ENCODE data around the gene STUB1. TPM values are rescaled to one million over a fixed set of nuclear protein-coding genes. Genes with fewer than 3 reads are reported as not detected.
"Not testable (repeated sequence)": the region's sequence is repeated elsewhere in the genome, so short reads cannot be mapped to it uniquely, and the experiment has no call there.

STUB1 gene
- total and polyA plus RNA-seq, 4 donors, result 32.4 to 74.4 (median 50.2) TPM

DNA sequence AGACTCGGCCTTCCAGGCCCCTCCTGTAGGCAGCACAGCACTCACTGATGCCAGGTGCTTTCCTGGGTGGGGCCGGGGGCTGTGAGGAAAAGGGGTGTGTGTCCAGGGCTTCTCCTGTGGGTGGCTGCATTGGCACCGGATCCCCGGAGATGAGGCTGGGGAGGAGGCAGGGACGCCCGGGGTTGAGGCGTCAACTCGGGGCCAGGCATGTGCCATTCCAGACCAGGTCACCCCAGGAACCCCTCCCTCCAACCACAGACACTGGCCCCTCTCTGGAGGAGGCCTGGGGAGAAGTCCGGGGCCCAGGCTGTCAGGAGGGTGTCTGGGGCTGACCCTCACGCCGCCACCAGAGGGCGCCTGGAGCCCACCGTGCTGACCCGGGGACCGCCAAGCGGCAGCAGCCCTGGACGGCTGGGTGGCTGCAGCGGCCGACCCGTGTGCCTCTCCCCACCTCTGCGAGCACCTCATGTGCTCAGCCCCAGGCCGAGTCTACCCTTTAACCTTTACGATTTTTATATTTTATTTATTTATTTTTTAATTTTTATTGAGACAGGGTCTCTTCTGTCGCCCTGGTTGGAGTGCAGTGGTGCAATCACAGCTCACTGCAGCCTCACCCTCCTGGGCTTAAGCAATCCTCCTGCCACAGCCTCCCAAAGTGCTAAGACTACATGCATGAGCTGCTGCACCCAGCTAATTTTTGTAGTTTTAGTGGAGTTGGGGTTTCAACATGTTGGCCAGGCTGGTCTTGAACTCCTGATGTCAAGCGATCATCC is 31.5 kb downstream of the STUB1 start:
- Histone ChIP-seq H3K27me3 (ENCODE audit: control insufficient read depth in 4 of 4, insufficient read depth in 4 of 4, low read length in 3 of 4) (peaks cover 3 to 15% (median 4%) of the 10 kb centered on the region in 4 donors), H3K9ac (ENCODE audit: low read depth in 1 of 2, low read length in 2 of 2) (no peak overlapping the region), H3K36me3 (ENCODE audit: control insufficient read depth in 4 of 4, insufficient read depth in 3 of 4, low read depth in 1 of 4, low read length in 3 of 4) (peaks cover 0 to 1% (median 0%) of the 10 kb centered on the region in 4 donors), H3K4me3 (ENCODE audit: low read depth in 1 of 3, low read length in 3 of 3) (no peak overlapping the region), H3K4me1 (ENCODE audit: control insufficient read depth in 4 of 4, insufficient read depth in 4 of 4, low read length in 3 of 4) (peaks cover 15 to 25% (median 18%) of the 10 kb centered on the region in 4 donors), H3K9me3 (ENCODE audit: control insufficient read depth in 4 of 4, low read length in 3 of 4) (no peaks in the 10 kb centered on the region), H3K27ac (ENCODE audit: low read depth in 1 of 2, low read length in 2 of 2) (no peak overlapping the region)
- TF ChIP-seq, protein P1, sequence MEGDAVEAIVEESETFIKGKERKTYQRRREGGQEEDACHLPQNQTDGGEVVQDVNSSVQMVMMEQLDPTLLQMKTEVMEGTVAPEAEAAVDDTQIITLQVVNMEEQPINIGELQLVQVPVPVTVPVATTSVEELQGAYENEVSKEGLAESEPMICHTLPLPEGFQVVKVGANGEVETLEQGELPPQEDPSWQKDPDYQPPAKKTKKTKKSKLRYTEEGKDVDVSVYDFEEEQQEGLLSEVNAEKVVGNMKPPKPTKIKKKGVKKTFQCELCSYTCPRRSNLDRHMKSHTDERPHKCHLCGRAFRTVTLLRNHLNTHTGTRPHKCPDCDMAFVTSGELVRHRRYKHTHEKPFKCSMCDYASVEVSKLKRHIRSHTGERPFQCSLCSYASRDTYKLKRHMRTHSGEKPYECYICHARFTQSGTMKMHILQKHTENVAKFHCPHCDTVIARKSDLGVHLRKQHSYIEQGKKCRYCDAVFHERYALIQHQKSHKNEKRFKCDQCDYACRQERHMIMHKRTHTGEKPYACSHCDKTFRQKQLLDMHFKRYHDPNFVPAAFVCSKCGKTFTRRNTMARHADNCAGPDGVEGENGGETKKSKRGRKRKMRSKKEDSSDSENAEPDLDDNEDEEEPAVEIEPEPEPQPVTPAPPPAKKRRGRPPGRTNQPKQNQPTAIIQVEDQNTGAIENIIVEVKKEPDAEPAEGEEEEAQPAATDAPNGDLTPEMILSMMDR (IDR thresholded peaks at IDR 0.05; ENCODE audit: low read depth, low read length, missing input control), result peak; percentile 88
- TF ChIP-seq HNF4A (conservative IDR thresholded peaks at IDR 0.05) (no peak), RAD21 (IDR thresholded peaks at IDR 0.05) (peak; percentile 82 to 91)
- DNase-seq (ENCODE audit: low spot score), result peak; percentile 87
- WGBS, result 12% methylated on average over 25 of the region's 25 CpGs

DNA sequence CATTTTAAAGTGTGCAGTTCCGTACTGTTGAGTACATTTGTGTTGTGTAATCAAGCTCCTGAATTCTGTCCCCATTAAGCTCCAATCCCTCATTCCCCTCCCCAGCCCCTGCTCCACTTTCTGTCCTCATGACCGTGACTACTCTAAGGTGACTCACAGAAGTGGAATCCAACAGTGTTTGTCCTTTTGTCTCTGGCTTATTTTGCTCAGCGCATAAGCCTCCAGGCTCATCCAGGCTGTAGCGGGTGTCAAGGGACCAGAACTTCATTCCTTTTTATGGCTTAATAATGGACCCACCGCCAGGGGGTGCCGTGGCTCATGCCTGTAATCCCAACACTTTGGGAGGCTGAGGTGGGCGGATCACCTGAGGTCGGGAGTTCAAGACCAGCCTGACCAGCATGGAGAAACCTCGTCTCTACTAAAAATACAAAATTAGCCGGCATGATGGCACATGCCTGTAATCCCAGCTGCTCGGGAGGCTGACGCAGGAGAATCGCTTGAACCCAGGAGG is 32.6 kb downstream of the STUB1 start:
- not testable (repeated sequence) for H3K4me3 ChIP-seq (ENCODE audit: low read depth in 1 of 3, low read length in 3 of 3); H3K36me3 ChIP-seq (ENCODE audit: control insufficient read depth in 4 of 4, insufficient read depth in 3 of 4, low read depth in 1 of 4, low read length in 3 of 4); DNase-seq (ENCODE audit: low spot score); H3K27ac ChIP-seq (ENCODE audit: low read depth in 1 of 2, low read length in 2 of 2); H3K9me3 ChIP-seq (ENCODE audit: control insufficient read depth in 4 of 4, low read length in 3 of 4); H3K9ac ChIP-seq (ENCODE audit: low read depth in 1 of 2, low read length in 2 of 2)
- H3K27me3 ChIP-seq (ENCODE audit: control insufficient read depth in 4 of 4, insufficient read depth in 4 of 4, low read length in 3 of 4), result peaks cover 0 to 10% (median 3%) of the 10 kb centered on the region in 4 donors
- H3K4me1 ChIP-seq (ENCODE audit: control insufficient read depth in 4 of 4, insufficient read depth in 4 of 4, low read length in 3 of 4), result peaks cover 17 to 29% (median 22%) of the 10 kb centered on the region in 4 donors
- WGBS, result 52% methylated on average over 13 of the region's 13 CpGs
- TF ChIP-seq, protein P1 (IDR thresholded peaks at IDR 0.05; ENCODE audit: low read depth, low read length, missing input control), result peak; percentile 11
- TF ChIP-seq RAD21 (IDR thresholded peaks at IDR 0.05), result peak in 1 of 2 donors; percentile 58

DNA sequence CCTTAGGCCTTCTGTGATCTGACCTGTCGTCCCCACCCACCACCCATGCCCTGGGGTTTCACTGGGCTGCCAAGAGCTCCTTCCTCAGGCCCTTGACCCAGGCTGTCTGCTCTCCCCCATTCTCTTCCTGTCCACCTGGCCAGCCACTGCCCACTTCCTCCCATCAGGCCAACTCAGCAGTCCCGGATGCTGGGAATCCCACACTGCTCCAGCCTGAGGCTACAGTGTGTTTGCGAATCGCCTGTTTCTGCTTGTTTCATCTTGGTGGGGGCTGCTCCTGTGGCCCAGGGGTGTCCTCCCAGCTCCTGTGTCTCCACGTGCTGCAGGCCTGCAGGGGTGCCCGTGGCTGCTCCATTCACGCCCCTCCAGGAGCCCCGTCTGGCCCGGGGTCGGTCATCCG is 33.9 kb downstream of the STUB1 start:
- 80% methylated on average over 11 of the region's 11 CpGs for WGBS
- H3K9me3 ChIP-seq (ENCODE audit: control insufficient read depth in 4 of 4, low read length in 3 of 4), result no peaks in the 10 kb centered on the region
- no peak overlapping the region for H3K4me3 ChIP-seq (ENCODE audit: low read depth in 1 of 3, low read length in 3 of 3)
- H3K36me3 ChIP-seq (ENCODE audit: control insufficient read depth in 4 of 4, insufficient read depth in 3 of 4, low read depth in 1 of 4, low read length in 3 of 4), result peaks cover 0 to 2% (median 0%) of the 10 kb centered on the region in 4 donors
- H3K4me1 ChIP-seq (ENCODE audit: control insufficient read depth in 4 of 4, insufficient read depth in 4 of 4, low read length in 3 of 4), result peaks cover 17 to 29% (median 22%) of the 10 kb centered on the region in 4 donors
- no peak overlapping the region for H3K27ac ChIP-seq (ENCODE audit: low read depth in 1 of 2, low read length in 2 of 2)
- no peak overlapping the region for H3K9ac ChIP-seq (ENCODE audit: low read depth in 1 of 2, low read length in 2 of 2)
- no peak for DNase-seq (ENCODE audit: low spot score)
- H3K27me3 ChIP-seq (ENCODE audit: control insufficient read depth in 4 of 4, insufficient read depth in 4 of 4, low read length in 3 of 4), result peaks cover 0 to 7% (median under 1%) of the 10 kb centered on the region in 4 donors
- no peak for TF ChIP-seq TAF1 (conservative IDR thresholded peaks at IDR 0.05)
- no peak for TF ChIP-seq NR2F2 (IDR thresholded peaks at IDR 0.05)
- TF ChIP-seq, protein P2, sequence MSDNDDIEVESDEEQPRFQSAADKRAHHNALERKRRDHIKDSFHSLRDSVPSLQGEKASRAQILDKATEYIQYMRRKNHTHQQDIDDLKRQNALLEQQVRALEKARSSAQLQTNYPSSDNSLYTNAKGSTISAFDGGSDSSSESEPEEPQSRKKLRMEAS (IDR thresholded peaks at IDR 0.05), result no peak
- TF ChIP-seq YY1 (IDR thresholded peaks at IDR 0.05), result no peak
- no peak for TF ChIP-seq RXRA (IDR thresholded peaks at IDR 0.05)
- no peak for TF ChIP-seq FOXA1 (IDR thresholded peaks at IDR 0.05)
- TF ChIP-seq, protein P1 (IDR thresholded peaks at IDR 0.05; ENCODE audit: low read depth, low read length, missing input control), result no peak
- no peak for TF ChIP-seq RAD21 (IDR thresholded peaks at IDR 0.05)
- TF ChIP-seq, protein P3, sequence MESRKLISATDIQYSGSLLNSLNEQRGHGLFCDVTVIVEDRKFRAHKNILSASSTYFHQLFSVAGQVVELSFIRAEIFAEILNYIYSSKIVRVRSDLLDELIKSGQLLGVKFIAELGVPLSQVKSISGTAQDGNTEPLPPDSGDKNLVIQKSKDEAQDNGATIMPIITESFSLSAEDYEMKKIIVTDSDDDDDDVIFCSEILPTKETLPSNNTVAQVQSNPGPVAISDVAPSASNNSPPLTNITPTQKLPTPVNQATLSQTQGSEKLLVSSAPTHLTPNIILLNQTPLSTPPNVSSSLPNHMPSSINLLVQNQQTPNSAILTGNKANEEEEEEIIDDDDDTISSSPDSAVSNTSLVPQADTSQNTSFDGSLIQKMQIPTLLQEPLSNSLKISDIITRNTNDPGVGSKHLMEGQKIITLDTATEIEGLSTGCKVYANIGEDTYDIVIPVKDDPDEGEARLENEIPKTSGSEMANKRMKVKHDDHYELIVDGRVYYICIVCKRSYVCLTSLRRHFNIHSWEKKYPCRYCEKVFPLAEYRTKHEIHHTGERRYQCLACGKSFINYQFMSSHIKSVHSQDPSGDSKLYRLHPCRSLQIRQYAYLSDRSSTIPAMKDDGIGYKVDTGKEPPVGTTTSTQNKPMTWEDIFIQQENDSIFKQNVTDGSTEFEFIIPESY (IDR thresholded peaks at IDR 0.05), result no peak
- TF ChIP-seq, protein P4, sequence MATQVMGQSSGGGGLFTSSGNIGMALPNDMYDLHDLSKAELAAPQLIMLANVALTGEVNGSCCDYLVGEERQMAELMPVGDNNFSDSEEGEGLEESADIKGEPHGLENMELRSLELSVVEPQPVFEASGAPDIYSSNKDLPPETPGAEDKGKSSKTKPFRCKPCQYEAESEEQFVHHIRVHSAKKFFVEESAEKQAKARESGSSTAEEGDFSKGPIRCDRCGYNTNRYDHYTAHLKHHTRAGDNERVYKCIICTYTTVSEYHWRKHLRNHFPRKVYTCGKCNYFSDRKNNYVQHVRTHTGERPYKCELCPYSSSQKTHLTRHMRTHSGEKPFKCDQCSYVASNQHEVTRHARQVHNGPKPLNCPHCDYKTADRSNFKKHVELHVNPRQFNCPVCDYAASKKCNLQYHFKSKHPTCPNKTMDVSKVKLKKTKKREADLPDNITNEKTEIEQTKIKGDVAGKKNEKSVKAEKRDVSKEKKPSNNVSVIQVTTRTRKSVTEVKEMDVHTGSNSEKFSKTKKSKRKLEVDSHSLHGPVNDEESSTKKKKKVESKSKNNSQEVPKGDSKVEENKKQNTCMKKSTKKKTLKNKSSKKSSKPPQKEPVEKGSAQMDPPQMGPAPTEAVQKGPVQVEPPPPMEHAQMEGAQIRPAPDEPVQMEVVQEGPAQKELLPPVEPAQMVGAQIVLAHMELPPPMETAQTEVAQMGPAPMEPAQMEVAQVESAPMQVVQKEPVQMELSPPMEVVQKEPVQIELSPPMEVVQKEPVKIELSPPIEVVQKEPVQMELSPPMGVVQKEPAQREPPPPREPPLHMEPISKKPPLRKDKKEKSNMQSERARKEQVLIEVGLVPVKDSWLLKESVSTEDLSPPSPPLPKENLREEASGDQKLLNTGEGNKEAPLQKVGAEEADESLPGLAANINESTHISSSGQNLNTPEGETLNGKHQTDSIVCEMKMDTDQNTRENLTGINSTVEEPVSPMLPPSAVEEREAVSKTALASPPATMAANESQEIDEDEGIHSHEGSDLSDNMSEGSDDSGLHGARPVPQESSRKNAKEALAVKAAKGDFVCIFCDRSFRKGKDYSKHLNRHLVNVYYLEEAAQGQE (IDR thresholded peaks at IDR 0.05), result no peak
- no peak for TF ChIP-seq EGR1 (IDR thresholded peaks at IDR 0.05; ENCODE audit: low read depth in 2 of 2)

All from liver (tissue), 9 donors.